HG03064 (cell line): ENCODE measurements around the gene RASSF5.
A peak's percentile ranks its signal among the peaks of the same experiment; 100 is the strongest.

ENCODE experiments used
- ATAC-seq: cut with Tn5 transposase; IDR thresholded peaks from one replicate; pipeline ENCODE4 v1.9.1; 2021; ENCODE audit warnings: low read depth; ENCODE audit not compliant: unreplicated experiment

Gene RASSF5, protein sequence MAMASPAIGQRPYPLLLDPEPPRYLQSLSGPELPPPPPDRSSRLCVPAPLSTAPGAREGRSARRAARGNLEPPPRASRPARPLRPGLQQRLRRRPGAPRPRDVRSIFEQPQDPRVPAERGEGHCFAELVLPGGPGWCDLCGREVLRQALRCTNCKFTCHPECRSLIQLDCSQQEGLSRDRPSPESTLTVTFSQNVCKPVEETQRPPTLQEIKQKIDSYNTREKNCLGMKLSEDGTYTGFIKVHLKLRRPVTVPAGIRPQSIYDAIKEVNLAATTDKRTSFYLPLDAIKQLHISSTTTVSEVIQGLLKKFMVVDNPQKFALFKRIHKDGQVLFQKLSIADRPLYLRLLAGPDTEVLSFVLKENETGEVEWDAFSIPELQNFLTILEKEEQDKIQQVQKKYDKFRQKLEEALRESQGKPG

DNA sequence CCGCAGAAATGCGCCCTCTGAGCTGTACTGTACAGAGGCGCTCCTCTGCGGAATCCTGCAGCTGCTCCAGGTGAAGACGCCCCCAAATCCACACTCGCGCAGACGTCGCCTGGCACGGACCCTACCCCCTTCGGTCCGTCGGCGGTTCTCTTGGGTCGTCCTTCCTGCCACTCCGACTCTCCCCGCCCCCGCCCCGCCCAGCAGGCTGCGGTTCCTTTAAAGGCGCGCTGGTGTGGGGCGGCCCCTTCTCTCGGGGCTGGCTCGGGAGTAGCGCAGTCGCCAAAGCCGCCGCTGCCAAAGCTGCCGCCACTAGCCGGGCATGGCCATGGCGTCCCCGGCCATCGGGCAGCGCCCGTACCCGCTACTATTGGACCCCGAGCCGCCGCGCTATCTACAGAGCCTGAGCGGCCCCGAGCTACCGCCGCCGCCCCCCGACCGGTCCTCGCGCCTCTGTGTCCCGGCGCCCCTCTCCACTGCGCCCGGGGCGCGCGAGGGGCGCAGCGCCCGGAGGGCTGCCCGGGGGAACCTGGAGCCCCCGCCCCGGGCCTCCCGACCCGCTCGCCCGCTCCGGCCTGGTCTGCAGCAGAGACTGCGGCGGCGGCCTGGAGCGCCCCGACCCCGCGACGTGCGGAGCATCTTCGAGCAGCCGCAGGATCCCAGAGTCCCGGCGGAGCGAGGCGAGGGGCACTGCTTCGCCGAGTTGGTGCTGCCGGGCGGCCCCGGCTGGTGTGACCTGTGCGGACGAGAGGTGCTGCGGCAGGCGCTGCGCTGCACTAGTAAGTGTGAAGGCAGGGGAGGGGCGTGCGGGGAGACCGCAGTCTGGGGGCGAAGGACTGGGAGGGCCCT is at the start of gene RASSF5:
RASSF5 (plus strand) TSS at position 248 of the 846 bp plus-strand sequence; CDS start at position 320, 72 bp downstream.
- ATAC-seq, result peak; percentile 44

DNA sequence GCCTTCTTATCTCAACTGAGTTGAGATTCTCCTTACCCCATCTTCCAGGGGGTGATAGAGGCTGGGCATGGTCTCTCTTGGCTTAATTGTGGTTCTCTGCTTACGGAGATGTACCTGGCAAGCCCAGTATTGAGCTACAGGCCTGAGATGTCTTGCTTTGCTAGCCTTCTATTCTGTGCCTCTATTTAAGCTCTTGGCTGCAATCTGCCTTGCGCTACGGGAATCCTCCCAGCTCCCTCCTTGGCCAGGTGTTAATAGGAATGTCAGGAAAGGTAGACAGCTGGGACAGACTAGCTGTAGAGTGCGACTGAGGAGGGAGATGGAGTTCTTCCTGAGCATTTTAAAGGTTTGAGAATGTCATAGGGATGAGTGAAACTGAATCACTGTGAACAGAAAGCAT is 47.6 kb upstream of the RASSF5 start:
- no peak for ATAC-seq

DNA sequence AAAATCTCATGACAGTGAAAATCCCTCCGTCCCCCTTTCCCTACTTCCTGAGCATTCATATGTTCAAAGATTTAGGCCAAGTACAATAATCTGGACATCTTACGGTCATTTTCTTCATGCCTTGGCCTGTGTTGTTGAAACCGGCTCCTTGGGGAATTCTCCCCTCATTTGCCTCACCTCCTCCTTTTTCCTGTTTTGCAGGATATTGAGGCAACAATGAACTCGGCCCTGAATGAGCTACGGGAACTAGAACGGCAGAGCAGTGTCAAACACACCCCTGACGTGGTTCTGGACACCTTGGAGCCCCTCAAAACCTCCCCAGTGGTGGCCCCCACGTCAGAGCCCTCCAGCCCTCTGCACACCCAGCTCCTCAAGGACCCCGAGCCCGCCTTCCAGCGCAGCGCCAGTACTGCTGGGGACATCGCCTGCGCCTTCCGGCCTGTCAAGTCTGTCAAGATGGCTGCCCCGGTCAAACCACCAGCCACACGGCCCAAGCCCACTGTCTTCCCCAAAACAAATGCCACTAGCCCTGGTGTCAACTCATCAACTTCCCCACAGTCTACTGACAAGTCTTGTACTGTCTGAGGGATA is 46.4 kb upstream of the RASSF5 start:
- no peak for ATAC-seq

DNA sequence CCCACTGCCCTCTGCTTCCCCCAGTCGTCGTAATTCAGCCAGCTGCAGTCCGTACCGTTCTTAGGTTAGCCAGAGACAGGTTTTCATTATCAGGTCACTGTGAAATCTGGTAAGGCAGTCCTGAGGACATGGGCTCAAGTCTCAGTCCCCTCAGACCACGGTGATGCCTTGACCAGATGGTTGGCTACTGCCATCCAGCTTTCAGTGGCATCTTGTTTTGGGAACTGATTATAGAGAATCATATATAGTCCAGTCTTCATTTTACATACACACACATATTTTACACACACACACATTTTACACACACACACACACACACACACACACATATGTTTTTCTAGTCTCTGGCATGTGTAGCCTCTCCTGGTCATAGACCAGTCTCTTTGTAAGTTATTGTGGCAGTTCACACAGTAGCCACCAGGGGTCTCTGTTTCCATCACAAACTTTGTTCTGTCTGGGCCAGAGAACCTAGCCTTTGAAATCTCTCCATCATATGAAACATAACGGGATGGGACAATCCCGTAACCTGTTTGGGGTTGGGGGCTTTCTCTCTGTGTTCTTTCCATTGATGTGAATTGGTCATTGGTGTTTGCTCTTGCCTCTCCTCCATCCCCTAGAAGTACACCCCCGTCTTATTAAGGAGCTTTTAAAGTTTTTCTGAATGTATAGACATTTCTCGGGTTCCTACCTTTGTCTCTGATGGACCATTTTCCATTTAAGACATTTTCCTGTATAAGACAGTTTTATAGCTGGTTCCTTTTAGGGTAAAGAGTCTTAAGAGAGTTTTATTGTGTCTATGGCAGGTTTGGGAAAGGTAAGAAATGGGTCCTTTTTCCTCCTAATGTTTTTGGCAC is 45.5 kb upstream of the RASSF5 start:
- no peak for ATAC-seq

DNA sequence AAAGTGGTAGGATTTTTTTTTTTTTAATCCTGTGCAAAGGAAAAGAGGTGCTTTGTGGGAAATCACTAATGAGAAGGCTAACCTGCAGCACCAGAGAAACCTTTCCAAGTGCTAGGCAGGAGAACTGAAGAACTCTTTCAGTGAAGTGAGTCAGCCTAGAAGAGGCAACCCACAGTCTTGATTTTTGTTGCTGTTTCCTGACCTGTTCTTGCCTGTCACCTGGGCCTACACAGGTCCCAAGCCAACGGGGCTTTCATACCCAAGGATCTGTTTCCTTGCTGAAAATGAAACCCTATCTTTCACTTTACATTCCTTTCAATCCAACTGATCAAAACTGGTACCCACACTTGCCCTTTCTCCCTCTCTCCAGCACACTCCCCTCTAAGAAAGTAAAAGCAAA is 44.2 kb upstream of the RASSF5 start:
- ATAC-seq, result no peak

DNA sequence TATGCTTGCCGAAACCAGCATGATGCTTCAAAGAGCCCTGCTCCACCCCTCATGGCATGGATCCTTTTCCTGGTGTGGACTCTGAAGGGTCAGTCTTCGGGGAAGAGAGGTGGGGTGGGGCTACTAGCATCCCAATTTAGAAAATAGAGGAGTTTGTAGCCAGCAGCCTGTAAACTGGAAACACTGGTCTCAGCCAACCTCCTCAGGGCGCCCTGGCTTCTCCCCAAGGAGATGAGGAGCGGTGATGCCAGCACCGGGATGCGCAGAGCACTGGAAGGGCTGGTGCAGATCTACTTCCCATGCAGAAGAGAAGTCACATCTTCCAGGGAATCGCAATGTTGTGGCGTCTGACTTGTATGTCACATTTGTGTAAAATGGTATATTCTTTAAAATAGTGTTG is 43.4 kb upstream of the RASSF5 start:
- ATAC-seq, result no peak

DNA sequence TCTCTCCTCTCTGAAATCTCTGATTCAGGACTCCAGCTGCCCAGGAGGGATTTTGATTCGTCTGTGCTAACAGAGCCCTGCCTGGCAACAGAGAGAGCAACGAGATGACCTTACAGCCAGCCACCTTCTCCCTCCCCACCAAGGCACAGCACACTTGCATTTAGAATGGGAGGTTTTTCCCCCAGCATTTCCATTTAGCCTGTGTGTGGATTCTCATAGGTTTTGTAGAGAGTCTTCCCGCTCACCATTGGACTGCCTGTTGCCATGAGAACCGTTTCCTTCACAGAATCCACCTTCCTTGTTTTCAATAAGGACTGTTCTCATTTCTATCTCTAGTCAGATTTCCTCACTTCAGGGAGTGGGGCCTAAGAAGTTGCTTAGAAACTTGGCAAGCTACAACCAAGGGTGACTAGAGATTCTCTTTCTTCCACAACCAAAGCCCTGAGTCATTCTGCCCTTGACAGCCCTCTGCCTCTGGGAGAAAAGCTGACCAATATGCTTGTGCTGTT is 42.8 kb upstream of the RASSF5 start:
- ATAC-seq, result no peak

DNA sequence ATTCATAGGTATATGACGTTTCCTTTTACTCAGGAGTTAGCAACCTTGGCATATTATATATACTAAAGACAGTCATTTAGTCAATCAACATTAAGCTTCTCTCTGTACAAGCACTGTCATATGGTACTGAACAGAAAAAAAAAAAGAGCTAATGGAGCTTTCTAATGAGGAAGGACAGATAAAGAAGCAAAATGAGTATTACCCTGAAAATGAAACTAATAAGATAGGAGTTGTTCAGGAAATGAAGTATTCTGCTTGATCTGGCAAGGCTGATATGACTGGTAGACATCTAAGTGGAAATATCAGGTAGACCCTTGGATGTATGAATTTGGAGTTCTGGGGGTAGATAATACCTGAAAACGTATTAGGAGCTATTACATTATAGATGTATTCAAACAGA is 41.4 kb upstream of the RASSF5 start:
- no peak for ATAC-seq

DNA sequence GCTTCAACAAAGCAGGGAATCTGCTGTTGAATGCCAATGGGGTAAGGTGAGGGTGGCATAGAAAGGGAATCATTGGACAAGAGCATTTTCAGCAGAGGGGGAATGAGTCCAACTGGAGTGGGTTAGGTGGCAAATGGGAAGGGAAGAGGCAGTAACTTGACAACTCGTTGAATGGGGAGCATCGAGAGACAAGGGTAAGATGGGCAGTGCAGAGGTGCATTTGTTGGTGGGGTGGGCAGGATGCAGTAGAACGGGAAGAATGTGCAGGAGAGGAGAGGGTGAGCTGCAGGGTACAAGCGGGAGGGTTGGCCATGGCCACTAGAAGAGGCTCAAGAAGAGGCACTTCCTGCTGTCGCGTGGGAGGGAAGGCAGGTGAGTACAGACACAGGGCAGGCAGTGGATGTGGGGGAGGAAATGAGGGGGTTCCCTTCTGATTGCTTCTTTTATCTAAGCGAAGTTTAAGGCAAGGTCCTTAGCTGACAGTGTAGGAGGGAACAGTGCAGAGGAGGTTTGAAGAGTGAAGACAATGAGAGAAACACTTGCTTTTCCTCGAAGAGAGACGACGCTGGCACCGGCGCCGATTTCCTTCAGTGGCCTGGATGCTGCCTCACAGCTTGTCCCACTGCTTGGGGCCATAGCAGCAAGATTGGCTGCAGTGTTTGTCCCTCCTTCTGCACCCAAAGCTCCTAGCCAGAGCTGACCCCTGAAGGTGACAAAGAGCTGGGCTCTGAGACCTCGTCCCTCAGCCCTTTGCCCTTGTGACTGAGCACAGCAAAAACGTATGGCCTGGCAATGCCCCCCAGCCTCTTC is 40.3 kb upstream of the RASSF5 start:
- no peak for ATAC-seq

DNA sequence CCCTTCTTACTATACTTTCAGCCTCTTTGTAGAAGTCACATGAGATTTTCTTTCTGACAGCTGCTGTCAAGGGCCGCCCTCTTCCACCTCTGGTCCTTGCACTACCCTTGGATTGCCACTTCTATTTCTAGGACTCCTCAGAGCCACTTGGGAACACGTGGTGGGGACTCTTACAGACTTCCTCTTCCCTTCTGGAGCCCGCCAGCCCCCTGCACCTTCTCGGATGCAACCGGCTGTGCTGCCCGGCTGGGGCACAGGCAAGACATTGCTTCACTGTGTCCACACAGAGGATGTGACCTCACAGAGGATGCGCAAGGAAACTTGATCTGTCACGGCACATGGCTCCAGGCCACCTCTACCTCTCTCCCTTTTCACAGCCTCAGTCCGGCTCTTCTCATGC is 39.4 kb upstream of the RASSF5 start:
- ATAC-seq, result no peak

DNA sequence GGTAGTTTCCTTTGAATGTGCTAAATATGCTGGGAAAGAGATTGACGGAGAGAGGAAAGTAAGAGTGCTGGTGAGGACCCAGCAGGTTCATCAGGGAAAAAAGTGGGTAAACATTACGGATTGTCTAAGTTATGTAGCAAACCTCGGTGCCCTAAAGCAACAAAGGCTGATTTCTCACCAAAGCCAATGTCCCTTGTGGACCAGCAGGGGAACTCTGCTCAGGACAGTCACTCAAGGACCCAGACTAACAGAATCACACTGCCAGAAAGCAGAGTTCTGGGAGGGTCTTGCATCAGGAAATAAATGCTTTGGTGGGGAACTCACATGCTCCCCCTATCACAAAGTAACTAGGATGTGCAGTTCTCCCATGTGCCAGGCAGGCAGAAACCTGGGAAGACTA is 38.8 kb upstream of the RASSF5 start:
- ATAC-seq, result no peak

DNA sequence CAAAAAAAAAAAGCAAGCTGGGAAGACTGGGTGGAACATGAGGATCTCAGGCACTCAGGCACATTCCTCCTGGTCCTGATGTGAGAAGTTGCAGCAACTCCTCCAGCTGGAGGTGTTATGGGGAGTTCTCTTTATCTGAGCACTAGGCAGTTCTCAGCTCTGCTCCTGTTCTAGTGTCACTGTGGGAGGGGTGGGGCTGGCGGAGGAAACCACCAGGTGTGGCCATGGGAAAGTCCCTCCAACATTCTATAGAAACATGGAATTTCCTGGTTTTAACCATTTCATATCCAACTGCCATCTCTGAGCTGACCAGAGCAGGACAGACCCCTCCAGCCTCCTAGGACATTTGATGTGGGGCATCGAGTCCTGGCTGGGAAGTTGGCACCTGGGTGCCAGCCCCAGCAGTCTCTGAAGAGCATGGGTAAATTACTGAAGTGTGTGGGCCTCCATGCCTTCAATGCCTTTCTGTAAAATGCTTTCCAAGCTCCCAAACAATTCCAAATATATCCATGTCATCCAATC is 37.9 kb upstream of the RASSF5 start:
- ATAC-seq, result no peak

DNA sequence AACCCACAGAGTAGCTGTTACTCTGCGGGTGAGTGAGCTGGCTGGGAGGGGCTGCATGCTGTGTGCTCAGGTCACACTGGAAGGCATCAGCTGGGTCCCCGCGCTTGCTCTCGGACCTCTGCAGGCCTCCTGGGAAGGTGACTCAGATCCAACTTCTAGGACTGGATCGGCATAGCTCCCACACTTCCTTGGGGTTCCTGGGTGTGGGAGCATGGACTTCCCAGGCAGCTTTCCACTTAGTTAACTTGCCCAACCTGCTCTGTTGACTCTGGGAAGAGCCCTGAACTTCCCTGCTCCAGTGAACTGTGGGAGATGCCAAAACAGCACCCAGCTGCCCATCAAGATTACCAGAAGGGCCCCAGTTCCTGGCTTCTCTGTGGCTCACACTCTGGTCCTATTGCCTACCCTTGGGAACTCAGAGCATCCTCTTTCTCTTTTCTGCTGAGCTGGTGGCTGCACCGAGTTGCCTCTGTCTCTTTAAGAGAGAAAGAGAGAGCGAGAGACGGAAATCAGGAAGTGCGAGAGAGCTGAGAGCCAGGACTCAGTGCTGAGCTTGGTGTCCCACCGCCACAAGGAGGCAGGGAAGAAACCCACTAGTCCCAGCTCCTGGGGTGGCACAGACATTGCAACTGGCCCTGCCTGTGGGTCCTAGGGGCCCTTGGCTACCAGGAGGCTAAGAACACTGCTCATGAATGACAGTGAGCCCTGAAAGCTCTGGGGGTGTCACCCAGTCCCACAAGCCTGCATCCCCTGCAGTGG is 37.2 kb upstream of the RASSF5 start, which contains the start of gene IKBKE:
IKBKE (plus strand) TSS at position 544 of the 759 bp plus-strand sequence. CDS start 2,752 bp downstream, outside the sequence.
- ATAC-seq, result peak; percentile 49

DNA sequence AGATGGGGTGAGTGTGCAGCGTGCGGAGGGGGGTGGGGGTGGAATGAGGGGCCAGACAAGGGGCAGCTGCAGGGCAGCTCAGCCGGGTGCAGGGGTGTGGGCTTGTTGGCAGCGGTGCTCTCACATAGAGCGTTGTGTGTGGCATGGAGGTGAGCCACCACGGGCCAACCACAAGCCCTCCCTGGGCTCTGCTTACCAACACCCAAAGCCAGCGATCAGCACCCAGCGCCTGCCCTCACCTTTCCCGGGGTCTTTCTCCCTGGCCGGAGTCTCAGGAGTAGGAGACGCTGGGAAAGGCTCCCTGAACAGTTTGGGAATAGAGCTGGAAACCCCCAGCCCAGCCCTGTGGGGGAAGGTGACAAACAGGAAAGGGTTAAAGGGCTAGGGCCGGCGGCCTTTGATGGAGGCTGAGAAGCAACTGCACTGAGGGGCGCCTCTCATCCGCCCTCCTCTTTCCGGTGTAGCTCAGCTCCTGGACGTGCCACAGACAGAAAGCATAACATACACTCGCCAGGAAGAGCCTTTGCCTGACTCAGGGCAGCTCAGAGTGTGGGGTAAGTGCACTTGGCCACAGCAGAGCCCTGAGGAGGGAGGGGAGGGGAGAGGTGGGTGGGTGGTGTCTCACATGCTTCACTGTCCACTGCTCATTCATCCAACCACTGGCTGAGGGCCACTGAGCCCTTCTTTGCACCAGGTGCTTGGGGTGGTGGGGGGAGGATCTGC is 36.5 kb upstream of the RASSF5 start:
- peak; percentile 0 for ATAC-seq

DNA sequence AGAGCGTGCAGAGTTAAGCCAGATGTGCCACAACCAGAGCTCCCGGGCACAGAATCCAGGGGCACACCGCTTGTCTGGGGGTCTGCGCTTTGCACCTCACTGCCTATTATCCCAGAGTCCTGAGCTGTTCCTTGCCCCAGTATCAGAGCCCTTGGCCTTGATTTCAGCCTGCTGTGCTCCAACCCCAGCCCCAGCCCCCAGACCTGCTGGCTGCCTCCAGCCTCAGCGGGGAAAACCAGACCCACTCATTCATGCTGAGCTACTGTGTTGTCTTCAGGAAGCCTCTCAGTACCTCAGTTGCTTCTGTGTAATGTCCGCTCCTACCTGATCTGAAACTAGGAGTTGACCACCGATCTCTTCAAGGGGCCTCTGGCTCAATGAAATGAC is 35.9 kb upstream of the RASSF5 start:
- ATAC-seq, result no peak

DNA sequence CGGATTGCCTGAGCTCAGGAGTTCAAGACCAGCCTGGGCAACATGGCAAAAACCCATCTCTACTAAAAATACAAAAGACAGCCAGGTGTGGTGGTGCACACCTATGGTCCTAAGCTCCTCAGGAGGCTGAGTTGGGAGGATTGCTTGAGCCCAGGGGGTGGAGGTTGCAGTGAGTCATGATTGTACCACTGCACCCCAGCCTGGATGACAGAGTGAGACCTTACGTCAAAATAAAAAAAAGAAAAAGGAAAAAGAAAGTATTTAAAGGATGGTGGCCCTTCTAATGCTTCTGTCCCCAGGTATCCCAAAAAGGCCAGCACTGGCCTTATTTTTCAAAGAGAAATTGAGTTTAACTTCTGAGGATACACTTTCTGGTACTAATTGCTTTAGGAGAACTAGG is 35.3 kb upstream of the RASSF5 start:
- no peak for ATAC-seq

DNA sequence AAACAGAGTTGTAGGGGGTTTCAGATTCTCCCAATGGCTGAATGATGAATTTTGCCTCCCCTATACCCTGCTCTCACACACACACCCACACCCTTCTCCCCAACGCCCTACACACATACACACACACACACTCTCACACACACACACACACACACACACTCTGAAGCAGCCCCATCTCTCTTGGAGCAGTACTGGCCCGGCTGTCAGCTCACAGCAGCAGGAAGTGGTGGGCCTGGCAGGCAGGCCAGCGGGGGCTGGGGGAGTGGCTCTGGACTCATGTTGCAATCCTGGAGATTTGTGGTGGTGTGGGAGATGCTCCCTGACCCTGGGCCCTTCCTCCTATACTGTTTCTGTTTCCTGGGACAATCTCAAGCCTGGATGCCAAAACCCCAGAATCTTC is 34.9 kb upstream of the RASSF5 start:
- no peak for ATAC-seq

DNA sequence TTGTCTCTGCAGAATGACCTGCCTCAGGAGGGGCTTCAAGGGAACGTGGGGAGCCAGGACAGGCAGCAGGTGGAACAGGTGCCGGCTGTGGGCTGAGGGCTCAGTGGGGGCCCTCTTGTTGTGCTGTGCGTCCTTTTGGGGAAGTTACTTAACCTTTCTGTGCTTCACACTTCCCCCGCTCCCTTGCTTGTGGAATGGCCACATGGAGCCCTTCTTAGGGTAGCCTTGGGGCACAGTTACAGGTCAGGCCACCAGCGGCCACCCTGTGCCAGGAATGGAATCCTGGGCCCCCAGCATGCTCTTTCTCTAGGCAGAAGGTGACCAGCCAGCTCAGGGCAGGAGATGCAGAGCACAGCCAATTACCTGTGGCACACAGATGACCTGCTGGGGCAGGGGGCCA is 34.4 kb upstream of the RASSF5 start:
- ATAC-seq, result no peak
